HEK293 (cell line): ENCODE data around the gene HOXB8.

Source experiments
- GLI2 ChIP-seq: fragments of 450-650 bp; formaldehyde crosslinking; IDR thresholded peaks from 2 replicates; pipeline ENCODE4; 2017; ENCODE audit warnings: missing biosample characterization, missing genetic modification characterization, low read depth, borderline replicate concordance
- HOXC10 ChIP-seq: sonication (generic); formaldehyde crosslinking; IDR thresholded peaks from 2 replicates; pipeline ENCODE4 v1.8.1; 2023; ENCODE audit warnings: mild to moderate bottlenecking, missing genetic modification reagents
- KLF1 ChIP-seq: fragments of 450-650 bp; formaldehyde crosslinking; IDR thresholded peaks from 2 replicates; pipeline ENCODE4 v1.5.1; 2016; ENCODE audit warnings: missing biosample characterization, missing genetic modification characterization
- OSR2 ChIP-seq: fragments of 450-650 bp; formaldehyde crosslinking; IDR thresholded peaks from 2 replicates; pipeline ENCODE4 v1.5.1; 2016; ENCODE audit warnings: missing biosample characterization, missing genetic modification characterization
- YY2 ChIP-seq: fragments of 450-650 bp; formaldehyde crosslinking; IDR thresholded peaks from 2 replicates; pipeline ENCODE4 v1.5.1; 2016; ENCODE audit warnings: missing biosample characterization, missing genetic modification characterization
- ZBTB17 ChIP-seq: fragments of 450-650 bp; formaldehyde crosslinking; IDR thresholded peaks from 2 replicates; pipeline ENCODE4 v1.5.1; 2016; ENCODE audit warnings: missing biosample characterization, missing genetic modification characterization
- ZBTB21 ChIP-seq: fragments of 450-650 bp; formaldehyde crosslinking; IDR thresholded peaks from 2 replicates; pipeline ENCODE4 v1.5.1; 2017; ENCODE audit warnings: missing biosample characterization, missing genetic modification characterization
- ZBTB26 ChIP-seq: fragments of 450-650 bp; formaldehyde crosslinking; optimal IDR thresholded peaks from 2 replicates; pipeline ENCODE3; 2016; ENCODE audit warnings: missing biosample characterization, mild to moderate bottlenecking, missing genetic modification characterization
- ZFP69B ChIP-seq: fragments of 450-650 bp; formaldehyde crosslinking; IDR thresholded peaks from 2 replicates; pipeline ENCODE4 v1.5.1; 2016; ENCODE audit warnings: missing biosample characterization, missing genetic modification characterization
- ZNF112 ChIP-seq: fragments of 450-650 bp; formaldehyde crosslinking; IDR thresholded peaks from 2 replicates; pipeline ENCODE4 v1.5.0; 2017; ENCODE audit warnings: missing biosample characterization, missing genetic modification characterization
- ZNF140 ChIP-seq: fragments of 450-650 bp; formaldehyde crosslinking; IDR thresholded peaks from 2 replicates; pipeline ENCODE4 v1.5.1; 2016; ENCODE audit warnings: missing biosample characterization, missing genetic modification characterization
- ZNF175 ChIP-seq: fragments of 450-650 bp; formaldehyde crosslinking; IDR thresholded peaks from 2 replicates; pipeline ENCODE4 v1.5.1; 2016; ENCODE audit warnings: missing biosample characterization, missing genetic modification characterization
- ZNF19 ChIP-seq: fragments of 450-650 bp; formaldehyde crosslinking; IDR thresholded peaks from 2 replicates; pipeline ENCODE4; 2016; ENCODE audit warnings: missing biosample characterization, missing genetic modification characterization, low read depth
- ZNF202 ChIP-seq: fragments of 450-650 bp; formaldehyde crosslinking; IDR thresholded peaks from 2 replicates; pipeline ENCODE4 v1.5.1; 2016; ENCODE audit warnings: missing biosample characterization, missing genetic modification characterization, borderline replicate concordance
- ZNF280D ChIP-seq: fragments of 450-650 bp; formaldehyde crosslinking; IDR thresholded peaks from 2 replicates; pipeline ENCODE4 v1.5.1; 2016; ENCODE audit warnings: missing biosample characterization, missing genetic modification characterization
- ZNF324 ChIP-seq: fragments of 450-650 bp; formaldehyde crosslinking; IDR thresholded peaks from 2 replicates; pipeline ENCODE4 v1.5.1; 2016; ENCODE audit warnings: missing biosample characterization, missing genetic modification characterization
- ZNF433 ChIP-seq: fragments of 450-650 bp; formaldehyde crosslinking; IDR thresholded peaks from 2 replicates; pipeline ENCODE4 v1.5.1; 2016; ENCODE audit warnings: missing biosample characterization, missing genetic modification characterization, low read depth
- ZNF501 ChIP-seq: fragments of 450-650 bp; formaldehyde crosslinking; IDR thresholded peaks from 2 replicates; pipeline ENCODE4 v1.5.1; 2016; ENCODE audit warnings: missing biosample characterization, missing genetic modification characterization
- ZNF544 ChIP-seq: fragments of 450-650 bp; formaldehyde crosslinking; IDR thresholded peaks from 2 replicates; pipeline ENCODE4 v1.5.0; 2017; ENCODE audit warnings: missing biosample characterization, missing genetic modification characterization
- ZNF561 ChIP-seq: fragments of 450-650 bp; IDR thresholded peaks from 2 replicates; pipeline ENCODE4 v1.5.1; 2018; ENCODE audit warnings: missing biosample characterization, missing genetic modification characterization, borderline replicate concordance
- ZNF580 ChIP-seq: fragments of 450-650 bp; formaldehyde crosslinking; IDR thresholded peaks from 2 replicates; pipeline ENCODE4 v1.5.1; 2016; ENCODE audit warnings: missing biosample characterization, missing genetic modification characterization
- ZNF621 ChIP-seq: fragments of 450-650 bp; formaldehyde crosslinking; IDR thresholded peaks from 2 replicates; pipeline ENCODE4 v1.5.1; 2017; ENCODE audit warnings: missing biosample characterization, missing genetic modification characterization
- ZNF626 ChIP-seq: fragments of 450-650 bp; sonication (Bioruptor Pico); formaldehyde crosslinking; IDR thresholded peaks from 2 replicates; pipeline ENCODE4 v1.5.1; 2018; ENCODE audit warnings: missing biosample characterization, missing genetic modification characterization, inconsistent platforms
- ZNF677 ChIP-seq: fragments of 450-650 bp; IDR thresholded peaks from 2 replicates; pipeline ENCODE4 v1.5.0; 2018; ENCODE audit warnings: missing biosample characterization, mild to moderate bottlenecking, missing genetic modification characterization, moderate library complexity
- ZNF776 ChIP-seq: fragments of 450-650 bp; formaldehyde crosslinking; IDR thresholded peaks from 2 replicates; pipeline ENCODE4 v1.5.0; 2017; ENCODE audit warnings: missing biosample characterization, missing genetic modification characterization, borderline replicate concordance
- ZSCAN16 ChIP-seq: fragments of 450-650 bp; formaldehyde crosslinking; IDR thresholded peaks from 2 replicates; pipeline ENCODE4 v1.5.1; 2016; ENCODE audit warnings: missing biosample characterization, missing genetic modification characterization
- TF ChIP-seq, protein P1 (sequence below): fragments of 450-650 bp; formaldehyde crosslinking; IDR thresholded peaks from 2 replicates; pipeline ENCODE4 v1.5.1; 2016; ENCODE audit warnings: missing biosample characterization, missing genetic modification characterization, borderline replicate concordance
- TF ChIP-seq, protein P2 (sequence below): fragments of 450-650 bp; formaldehyde crosslinking; IDR thresholded peaks from 2 replicates; pipeline ENCODE4 v1.5.1; 2017; ENCODE audit warnings: missing biosample characterization, missing genetic modification characterization

Gene HOXB8

GRCh38 chr17:48603959-48604769 lies 10.9 kb downstream of the HOXB8 start (continued):
- TF ChIP-seq ZNF140 (tag by site-specific recombination) (no peak), ZBTB17 (tag by site-specific recombination) (no peak; the same call in 1 of the 2 replicates), ZNF202 (tag by site-specific recombination) (no peak), ZNF175 (tag by site-specific recombination) (no peak), ZSCAN16 (tag by site-specific recombination) (no peak), ZNF112 (no peak), ZNF580 (no peak), YY2 (tag by site-specific recombination) (no peak), ZNF19 (tag by site-specific recombination) (no peak), ZNF280D (no peak), ZNF776 (no peak), HOXC10 (CRISPR knock-in tag) (no peak), ZNF324 (peak; percentile 58; the same call in 1 of the 2 replicates), ZNF544 (tag by site-specific recombination) (no peak), ZBTB21 (tag by site-specific recombination) (no peak), ZNF433 (no peak), OSR2 (peak; percentile 41), ZNF677 (tag by site-specific recombination) (no peak), ZFP69B (no peak), ZBTB26 (tag by site-specific recombination) (no peak), ZNF561 (tag by site-specific recombination) (no peak; the same call in 1 of the 2 replicates), GLI2 (tag by site-specific recombination) (no peak), ZNF501 (peak; percentile 26; the same call in 1 of the 2 replicates), ZNF626 (tag by site-specific recombination) (no peak), ZNF621 (tag by site-specific recombination) (no peak), KLF1 (tag by site-specific recombination) (no peak)
- TF ChIP-seq, protein P1, sequence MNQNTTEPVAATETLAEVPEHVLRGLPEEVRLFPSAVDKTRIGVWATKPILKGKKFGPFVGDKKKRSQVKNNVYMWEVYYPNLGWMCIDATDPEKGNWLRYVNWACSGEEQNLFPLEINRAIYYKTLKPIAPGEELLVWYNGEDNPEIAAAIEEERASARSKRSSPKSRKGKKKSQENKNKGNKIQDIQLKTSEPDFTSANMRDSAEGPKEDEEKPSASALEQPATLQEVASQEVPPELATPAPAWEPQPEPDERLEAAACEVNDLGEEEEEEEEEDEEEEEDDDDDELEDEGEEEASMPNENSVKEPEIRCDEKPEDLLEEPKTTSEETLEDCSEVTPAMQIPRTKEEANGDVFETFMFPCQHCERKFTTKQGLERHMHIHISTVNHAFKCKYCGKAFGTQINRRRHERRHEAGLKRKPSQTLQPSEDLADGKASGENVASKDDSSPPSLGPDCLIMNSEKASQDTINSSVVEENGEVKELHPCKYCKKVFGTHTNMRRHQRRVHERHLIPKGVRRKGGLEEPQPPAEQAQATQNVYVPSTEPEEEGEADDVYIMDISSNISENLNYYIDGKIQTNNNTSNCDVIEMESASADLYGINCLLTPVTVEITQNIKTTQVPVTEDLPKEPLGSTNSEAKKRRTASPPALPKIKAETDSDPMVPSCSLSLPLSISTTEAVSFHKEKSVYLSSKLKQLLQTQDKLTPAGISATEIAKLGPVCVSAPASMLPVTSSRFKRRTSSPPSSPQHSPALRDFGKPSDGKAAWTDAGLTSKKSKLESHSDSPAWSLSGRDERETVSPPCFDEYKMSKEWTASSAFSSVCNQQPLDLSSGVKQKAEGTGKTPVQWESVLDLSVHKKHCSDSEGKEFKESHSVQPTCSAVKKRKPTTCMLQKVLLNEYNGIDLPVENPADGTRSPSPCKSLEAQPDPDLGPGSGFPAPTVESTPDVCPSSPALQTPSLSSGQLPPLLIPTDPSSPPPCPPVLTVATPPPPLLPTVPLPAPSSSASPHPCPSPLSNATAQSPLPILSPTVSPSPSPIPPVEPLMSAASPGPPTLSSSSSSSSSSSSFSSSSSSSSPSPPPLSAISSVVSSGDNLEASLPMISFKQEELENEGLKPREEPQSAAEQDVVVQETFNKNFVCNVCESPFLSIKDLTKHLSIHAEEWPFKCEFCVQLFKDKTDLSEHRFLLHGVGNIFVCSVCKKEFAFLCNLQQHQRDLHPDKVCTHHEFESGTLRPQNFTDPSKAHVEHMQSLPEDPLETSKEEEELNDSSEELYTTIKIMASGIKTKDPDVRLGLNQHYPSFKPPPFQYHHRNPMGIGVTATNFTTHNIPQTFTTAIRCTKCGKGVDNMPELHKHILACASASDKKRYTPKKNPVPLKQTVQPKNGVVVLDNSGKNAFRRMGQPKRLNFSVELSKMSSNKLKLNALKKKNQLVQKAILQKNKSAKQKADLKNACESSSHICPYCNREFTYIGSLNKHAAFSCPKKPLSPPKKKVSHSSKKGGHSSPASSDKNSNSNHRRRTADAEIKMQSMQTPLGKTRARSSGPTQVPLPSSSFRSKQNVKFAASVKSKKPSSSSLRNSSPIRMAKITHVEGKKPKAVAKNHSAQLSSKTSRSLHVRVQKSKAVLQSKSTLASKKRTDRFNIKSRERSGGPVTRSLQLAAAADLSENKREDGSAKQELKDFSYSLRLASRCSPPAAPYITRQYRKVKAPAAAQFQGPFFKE (tag by site-specific recombination) = no peak
- TF ChIP-seq, protein P2, sequence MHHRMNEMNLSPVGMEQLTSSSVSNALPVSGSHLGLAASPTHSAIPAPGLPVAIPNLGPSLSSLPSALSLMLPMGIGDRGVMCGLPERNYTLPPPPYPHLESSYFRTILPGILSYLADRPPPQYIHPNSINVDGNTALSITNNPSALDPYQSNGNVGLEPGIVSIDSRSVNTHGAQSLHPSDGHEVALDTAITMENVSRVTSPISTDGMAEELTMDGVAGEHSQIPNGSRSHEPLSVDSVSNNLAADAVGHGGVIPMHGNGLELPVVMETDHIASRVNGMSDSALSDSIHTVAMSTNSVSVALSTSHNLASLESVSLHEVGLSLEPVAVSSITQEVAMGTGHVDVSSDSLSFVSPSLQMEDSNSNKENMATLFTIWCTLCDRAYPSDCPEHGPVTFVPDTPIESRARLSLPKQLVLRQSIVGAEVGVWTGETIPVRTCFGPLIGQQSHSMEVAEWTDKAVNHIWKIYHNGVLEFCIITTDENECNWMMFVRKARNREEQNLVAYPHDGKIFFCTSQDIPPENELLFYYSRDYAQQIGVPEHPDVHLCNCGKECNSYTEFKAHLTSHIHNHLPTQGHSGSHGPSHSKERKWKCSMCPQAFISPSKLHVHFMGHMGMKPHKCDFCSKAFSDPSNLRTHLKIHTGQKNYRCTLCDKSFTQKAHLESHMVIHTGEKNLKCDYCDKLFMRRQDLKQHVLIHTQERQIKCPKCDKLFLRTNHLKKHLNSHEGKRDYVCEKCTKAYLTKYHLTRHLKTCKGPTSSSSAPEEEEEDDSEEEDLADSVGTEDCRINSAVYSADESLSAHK (tag by site-specific recombination) = no peak
